Measurements from ENCODE around the gene TMEM272. TPM values are rescaled to one million over a fixed set of nuclear protein-coding genes. Genes with fewer than 3 reads are reported as not detected.

The TMEM272 gene
- total and polyA plus RNA-seq, 2 of the 13 experiments (the other 11 are each of a cell fraction or from before 2014, with no cell fraction given) = 0.37 to 0.62 TPM

DNA sequence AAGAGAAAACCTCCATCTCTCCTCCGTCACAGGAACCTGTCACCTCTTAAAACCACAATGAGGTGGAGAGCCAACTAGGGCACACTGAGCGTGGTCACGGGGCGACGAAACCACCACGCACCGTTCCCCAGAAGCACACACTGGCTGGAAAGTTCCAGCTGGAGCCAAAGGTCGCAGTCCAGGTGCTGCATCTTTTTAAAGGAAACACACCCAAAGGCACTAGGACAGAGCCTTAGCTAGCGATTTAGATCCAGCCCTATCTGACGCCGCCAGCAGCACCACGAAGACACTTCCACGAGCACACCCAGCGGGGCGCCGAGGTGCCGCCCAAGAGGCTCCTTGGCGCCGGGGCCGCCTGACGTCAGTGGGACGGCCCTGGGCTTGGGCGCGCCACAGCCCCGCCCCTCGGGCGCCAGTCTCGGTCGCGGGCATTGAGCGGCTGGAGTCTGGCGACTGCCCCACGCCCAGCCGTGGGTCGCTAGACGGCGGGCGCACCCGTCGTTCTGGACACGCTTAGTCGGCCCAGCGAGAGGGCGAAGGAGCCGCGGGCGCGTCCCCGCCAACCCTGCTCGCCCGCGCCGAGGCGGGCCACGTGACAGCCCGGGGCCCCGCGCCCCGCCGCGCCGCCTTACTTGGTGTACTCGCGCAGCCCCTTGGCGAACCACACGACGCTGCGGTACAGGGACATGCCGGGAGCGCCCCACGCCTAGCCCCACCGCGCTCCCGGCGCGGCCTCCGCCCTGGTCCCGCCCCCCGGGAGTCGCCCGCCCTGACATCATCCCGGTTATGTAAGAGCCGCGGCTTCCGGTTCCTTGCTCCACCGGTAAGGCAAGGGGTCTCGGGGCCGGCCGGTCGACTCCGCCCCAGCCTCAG is 41.3 kb downstream of the TMEM272 start, which contains the start of gene DHRS12 (continued):
- TF ChIP-seq ZNF609 (CRISPR knock-in tag; IDR thresholded peaks at IDR 0.05; ENCODE audit: borderline replicate concordance) (no peak), CEBPG (CRISPR knock-in tag; IDR thresholded peaks at IDR 0.05) (peak; percentile 60; the same call in 1 of the 2 replicates), MZF1 (CRISPR knock-in tag; IDR thresholded peaks at IDR 0.05; ENCODE audit: borderline replicate concordance) (no peak), HNF1B (CRISPR knock-in tag; IDR thresholded peaks at IDR 0.05) (peak; percentile 69), ZMAT3 (CRISPR knock-in tag; conservative IDR thresholded peaks at IDR 0.05) (peak; percentile 71), ZNF839 (CRISPR knock-in tag; IDR thresholded peaks at IDR 0.05; ENCODE audit: borderline replicate concordance) (no peak), GATAD2A (CRISPR knock-in tag; IDR thresholded peaks at IDR 0.05) (peak; percentile 56; the same call in 1 of the 2 replicates), PLRG1 (conservative IDR thresholded peaks at IDR 0.05) (no peak), THRA (CRISPR knock-in tag; IDR thresholded peaks at IDR 0.05; ENCODE audit: borderline replicate concordance) (no peak), SCMH1 (CRISPR knock-in tag; IDR thresholded peaks at IDR 0.05; ENCODE audit: borderline replicate concordance) (no peak), ZNF282 (IDR thresholded peaks at IDR 0.05; ENCODE audit: partially characterized antibody) (no peak), TOE1 (CRISPR knock-in tag; IDR thresholded peaks at IDR 0.05) (no peak), IKZF5 (CRISPR knock-in tag; IDR thresholded peaks at IDR 0.05) (no peak; the same call in 1 of the 2 replicates), ASH2L (IDR thresholded peaks at IDR 0.05; ENCODE audit: insufficient read length, low read depth, low read length) (peak; percentile 70), ZNF562 (CRISPR knock-in tag; IDR thresholded peaks at IDR 0.05; ENCODE audit: borderline replicate concordance) (no peak), ZNF713 (CRISPR knock-in tag; IDR thresholded peaks at IDR 0.05) (no peak)
- TF ChIP-seq, protein P1, sequence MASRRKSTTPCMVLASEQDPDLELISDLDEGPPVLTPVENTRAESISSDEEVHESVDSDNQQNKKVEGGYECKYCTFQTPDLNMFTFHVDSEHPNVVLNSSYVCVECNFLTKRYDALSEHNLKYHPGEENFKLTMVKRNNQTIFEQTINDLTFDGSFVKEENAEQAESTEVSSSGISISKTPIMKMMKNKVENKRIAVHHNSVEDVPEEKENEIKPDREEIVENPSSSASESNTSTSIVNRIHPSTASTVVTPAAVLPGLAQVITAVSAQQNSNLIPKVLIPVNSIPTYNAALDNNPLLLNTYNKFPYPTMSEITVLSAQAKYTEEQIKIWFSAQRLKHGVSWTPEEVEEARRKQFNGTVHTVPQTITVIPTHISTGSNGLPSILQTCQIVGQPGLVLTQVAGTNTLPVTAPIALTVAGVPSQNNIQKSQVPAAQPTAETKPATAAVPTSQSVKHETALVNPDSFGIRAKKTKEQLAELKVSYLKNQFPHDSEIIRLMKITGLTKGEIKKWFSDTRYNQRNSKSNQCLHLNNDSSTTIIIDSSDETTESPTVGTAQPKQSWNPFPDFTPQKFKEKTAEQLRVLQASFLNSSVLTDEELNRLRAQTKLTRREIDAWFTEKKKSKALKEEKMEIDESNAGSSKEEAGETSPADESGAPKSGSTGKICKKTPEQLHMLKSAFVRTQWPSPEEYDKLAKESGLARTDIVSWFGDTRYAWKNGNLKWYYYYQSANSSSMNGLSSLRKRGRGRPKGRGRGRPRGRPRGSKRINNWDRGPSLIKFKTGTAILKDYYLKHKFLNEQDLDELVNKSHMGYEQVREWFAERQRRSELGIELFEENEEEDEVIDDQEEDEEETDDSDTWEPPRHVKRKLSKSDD (CRISPR knock-in tag; IDR thresholded peaks at IDR 0.05; ENCODE audit: low read depth) = peak; percentile 64; the same call in 1 of the 2 replicates

Data from HepG2 (cell line).